ENCODE measurements around the gene DHTKD1.

DNA sequence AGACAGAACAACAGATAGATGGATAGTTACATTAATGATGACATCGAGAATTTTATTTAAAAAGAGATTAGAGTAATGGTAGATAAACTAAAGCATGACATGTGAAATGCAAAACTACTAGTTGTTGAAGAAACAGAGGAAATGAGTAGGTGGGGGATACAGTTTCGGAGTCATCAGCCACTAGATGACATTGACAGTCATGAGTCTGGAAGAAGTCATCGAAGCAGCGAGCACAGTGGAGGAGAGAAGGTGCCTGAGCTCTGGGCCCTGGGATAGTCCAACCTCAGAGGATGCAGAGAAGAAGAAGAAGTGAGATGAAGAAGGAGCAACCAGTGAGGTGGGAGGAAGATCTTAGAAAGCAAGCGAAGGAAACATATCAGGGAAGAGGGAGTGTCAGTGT is 40.5 kb downstream of the DHTKD1 start:
- TF ChIP-seq, protein P1, sequence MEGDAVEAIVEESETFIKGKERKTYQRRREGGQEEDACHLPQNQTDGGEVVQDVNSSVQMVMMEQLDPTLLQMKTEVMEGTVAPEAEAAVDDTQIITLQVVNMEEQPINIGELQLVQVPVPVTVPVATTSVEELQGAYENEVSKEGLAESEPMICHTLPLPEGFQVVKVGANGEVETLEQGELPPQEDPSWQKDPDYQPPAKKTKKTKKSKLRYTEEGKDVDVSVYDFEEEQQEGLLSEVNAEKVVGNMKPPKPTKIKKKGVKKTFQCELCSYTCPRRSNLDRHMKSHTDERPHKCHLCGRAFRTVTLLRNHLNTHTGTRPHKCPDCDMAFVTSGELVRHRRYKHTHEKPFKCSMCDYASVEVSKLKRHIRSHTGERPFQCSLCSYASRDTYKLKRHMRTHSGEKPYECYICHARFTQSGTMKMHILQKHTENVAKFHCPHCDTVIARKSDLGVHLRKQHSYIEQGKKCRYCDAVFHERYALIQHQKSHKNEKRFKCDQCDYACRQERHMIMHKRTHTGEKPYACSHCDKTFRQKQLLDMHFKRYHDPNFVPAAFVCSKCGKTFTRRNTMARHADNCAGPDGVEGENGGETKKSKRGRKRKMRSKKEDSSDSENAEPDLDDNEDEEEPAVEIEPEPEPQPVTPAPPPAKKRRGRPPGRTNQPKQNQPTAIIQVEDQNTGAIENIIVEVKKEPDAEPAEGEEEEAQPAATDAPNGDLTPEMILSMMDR (conservative IDR thresholded peaks at IDR 0.05; ENCODE audit: low read length) = no peak
- TF ChIP-seq EZH2phosphoT487 (IDR thresholded peaks at IDR 0.05; ENCODE audit: borderline replicate concordance, low read depth, low read length) = no peak

Measured in OCI-LY7 (cell line).